IMR-90 (cell line): ENCODE measurements around the gene MYH9. TPM values are rescaled to one million over a fixed set of nuclear protein-coding genes. Genes with fewer than 3 reads are reported as not detected.
"Not testable (repeated sequence)": the region's sequence is repeated elsewhere in the genome, so short reads cannot be mapped to it uniquely, and the experiment has no call there.

ENCODE experiments used
- ATAC-seq: fragments of 200-7000 bp; cut with Tn5 transposase; 2 replicates; pipeline ENCODE4 v1.9.1; 2020; ENCODE audit warnings: low read depth, mild to moderate bottlenecking, moderate library complexity
- BruUV-seq: library from RNA; stranded (reverse); fragments of 400-500 nt; replicated peaks from 2 replicates; lab custom pipeline; 2021; lab: Mats Ljungman, UMichigan
- CTCF ChIA-PET: fragments of 300-600 bp; formaldehyde crosslinking; extraction: SDS; loops from one replicate; lab custom pipeline; 2021; ENCODE audit warnings: antibody characterized with exemption; lab: Yijun Ruan, JAX
- POLR2A ChIA-PET: fragments of 300-600 bp; sonication (Branson Sonifier 250); formaldehyde crosslinking; loops from one replicate; lab custom pipeline; 2022; ENCODE audit warnings: antibody characterized with exemption; ENCODE audit not compliant: unreplicated experiment; lab: Charles Lee
- DNase-seq: peaks from one replicate; pipeline ENCODE4 v3.0.0; 2013
- H2AFZ ChIP-seq: replicated peaks from 2 replicates; pipeline ENCODE3; 2013; ENCODE audit warnings: low read length, mild to moderate bottlenecking; ENCODE audit not compliant: poor library complexity
- H2AK5ac ChIP-seq: 2 replicates; pipeline ENCODE4 v1.6.1; 2013; ENCODE audit warnings: low read depth, low read length, inconsistent platforms
- H2AK9ac ChIP-seq: replicated peaks from 2 replicates; pipeline ENCODE3; 2013; ENCODE audit warnings: mild to moderate bottlenecking, low read depth, low read length, moderate library complexity; ENCODE audit not compliant: poor library complexity
- H2BK120ac ChIP-seq: 2 replicates; pipeline ENCODE4 v1.6.1; 2013; ENCODE audit warnings: low read depth, low read length, inconsistent platforms
- H2BK15ac ChIP-seq: 3 replicates; pipeline ENCODE4 v1.6.1; 2013; ENCODE audit warnings: low read depth, low read length, inconsistent platforms
- H2BK20ac ChIP-seq: 2 replicates; pipeline ENCODE4 v1.6.1; 2013; ENCODE audit warnings: low read depth, mild to moderate bottlenecking, inconsistent platforms, low read length, moderate library complexity
- H2BK5ac ChIP-seq: 2 replicates; pipeline ENCODE4 v1.6.1; 2013; ENCODE audit warnings: mild to moderate bottlenecking, low read depth, low read length, inconsistent platforms; ENCODE audit not compliant: poor library complexity, severe bottlenecking
- H3K14ac ChIP-seq: replicated peaks from 2 replicates; pipeline ENCODE4 v1.6.1; 2013; ENCODE audit warnings: low read depth, low read length, inconsistent platforms
- H3K18ac ChIP-seq: 2 replicates; pipeline ENCODE4 v1.6.1; 2013; ENCODE audit warnings: low read depth, low read length, control low read depth
- H3K23ac ChIP-seq: 2 replicates; pipeline ENCODE4 v1.6.1; 2013; ENCODE audit warnings: low read depth, low read length, inconsistent platforms
- H3K27ac ChIP-seq: 2 replicates; pipeline ENCODE4 v1.5.1; 2013; ENCODE audit warnings: mild to moderate bottlenecking, control low read depth, low read length; ENCODE audit not compliant: insufficient read depth
- H3K27me3 ChIP-seq: 2 replicates; pipeline ENCODE4 v1.6.1; 2013; ENCODE audit warnings: low read length; ENCODE audit not compliant: control insufficient read depth, insufficient read depth
- H3K36me3 ChIP-seq: 2 replicates; pipeline ENCODE4 v1.6.1; 2013; ENCODE audit warnings: low read length, mixed read lengths; ENCODE audit not compliant: control insufficient read depth, insufficient read depth
- H3K4ac ChIP-seq: 2 replicates; pipeline ENCODE4 v1.6.1; 2013; ENCODE audit warnings: low read depth, low read length, inconsistent platforms
- H3K4me1 ChIP-seq: 2 replicates; pipeline ENCODE4 v1.6.1; 2013; ENCODE audit warnings: low read length, mixed read lengths; ENCODE audit not compliant: control insufficient read depth, insufficient read depth
- H3K4me2 ChIP-seq: 2 replicates; pipeline ENCODE4 v1.6.1; 2013; ENCODE audit warnings: low read depth, mild to moderate bottlenecking, control low read depth, low read length, moderate library complexity
- H3K4me3 ChIP-seq: 2 replicates; pipeline ENCODE4 v1.5.1; 2013; ENCODE audit warnings: low read depth, mild to moderate bottlenecking, control low read depth, low read length, moderate library complexity; ENCODE audit not compliant: insufficient read depth
- H3K56ac ChIP-seq: 2 replicates; pipeline ENCODE4 v1.6.1; 2013; ENCODE audit warnings: low read length, inconsistent platforms; ENCODE audit not compliant: insufficient read depth; ENCODE audit errors: extremely low read depth
- H3K79me1 ChIP-seq, 2 experiments: 2 replicates each; pipeline ENCODE4 v1.6.1; 2013; ENCODE audit warnings: low read length in 2 of 2, inconsistent platforms in 1 of 2, low read depth in 1 of 2
- H3K9ac ChIP-seq: 2 replicates; pipeline ENCODE4 v1.6.1; 2013; ENCODE audit warnings: low read depth, low read length, control low read depth
- H3K9me1 ChIP-seq: 2 replicates; pipeline ENCODE4 v1.6.1; 2013; ENCODE audit warnings: low read length, inconsistent platforms; ENCODE audit not compliant: insufficient read depth
- H3K9me3 ChIP-seq: 2 replicates; pipeline ENCODE4 v1.6.1; 2013; ENCODE audit warnings: low read length; ENCODE audit not compliant: control insufficient read depth, insufficient read depth
- H4K20me1 ChIP-seq: 2 replicates; pipeline ENCODE4 v1.6.1; 2013; ENCODE audit warnings: low read length, inconsistent platforms; ENCODE audit not compliant: insufficient read depth
- H4K5ac ChIP-seq: 2 replicates; pipeline ENCODE4 v1.6.1; 2013; ENCODE audit warnings: mild to moderate bottlenecking, low read depth, low read length, control low read depth
- H4K8ac ChIP-seq, 2 experiments: 2 replicates each; pipeline ENCODE4 v1.6.1; 2013; ENCODE audit warnings: low read depth in 2 of 2, low read length in 2 of 2, control low read depth in 1 of 2, inconsistent platforms in 1 of 2
- H4K91ac ChIP-seq: 2 replicates; pipeline ENCODE4 v1.6.1; 2013; ENCODE audit warnings: low read depth, low read length, inconsistent platforms; ENCODE audit not compliant: insufficient read depth
- CEBPB ChIP-seq: IDR thresholded peaks from 2 replicates; pipeline ENCODE4 v1.6.1; 2012; ENCODE audit warnings: low read depth, low read length, improper control_type of control experiment
- WGBS, 2 experiments: methylation state at CpG; one replicate each; pipeline versions ENCODE4 v1.1.5 to v1.1.7; 2013; ENCODE audit warnings: missing lambda C conversion rate in 2 of 2; ENCODE audit not compliant: insufficient read length in 1 of 2; ENCODE audit errors: extremely low coverage in 2 of 2; 5-methylcytosine and 5-hydroxymethylcytosine counted together
- dilution Hi-C: fragments of 300-500 bp; cut with HindIII; formaldehyde crosslinking; loops from one replicate; pipeline ENCODE4 v1.14.3; 2018; ENCODE audit warnings: low sequenced_read_pairs; ENCODE audit not compliant: unreplicated experiment
- in situ Hi-C: fragments of 300-500 bp; cut with MboI; formaldehyde crosslinking; loops from 3 replicates; pipeline ENCODE4 v1.14.3; 2019; ENCODE audit warnings: low sequenced_read_pairs, inconsistent platforms, mixed read lengths
- intact Hi-C: fragments of 100-400 bp; cut with micrococcal nuclease; formaldehyde crosslinking; loops from 2 replicates; pipeline ENCODE4 v1.10.0; 2022
- polyA plus RNA-seq, 3 experiments: library from polyadenylated mRNA; depleted of rRNA; stranded (reverse); fragments of >200 nt; gene quantifications; 2 replicates each; pipeline ENCODE4 v1.2.3, GENCODE V29; 2012; ENCODE audit warnings: low replicate concordance in 1 of 3
- total RNA-seq: library from RNA; depleted of rRNA; stranded (reverse); fragments of >200 nt; gene quantifications from 2 replicates; pipeline ENCODE4 v1.2.3, GENCODE V29; 2012

MYH9 gene
- total and polyA plus RNA-seq, 2 of the 4 experiments (the other 2 are of a cell fraction), result 475 to 554 TPM

DNA sequence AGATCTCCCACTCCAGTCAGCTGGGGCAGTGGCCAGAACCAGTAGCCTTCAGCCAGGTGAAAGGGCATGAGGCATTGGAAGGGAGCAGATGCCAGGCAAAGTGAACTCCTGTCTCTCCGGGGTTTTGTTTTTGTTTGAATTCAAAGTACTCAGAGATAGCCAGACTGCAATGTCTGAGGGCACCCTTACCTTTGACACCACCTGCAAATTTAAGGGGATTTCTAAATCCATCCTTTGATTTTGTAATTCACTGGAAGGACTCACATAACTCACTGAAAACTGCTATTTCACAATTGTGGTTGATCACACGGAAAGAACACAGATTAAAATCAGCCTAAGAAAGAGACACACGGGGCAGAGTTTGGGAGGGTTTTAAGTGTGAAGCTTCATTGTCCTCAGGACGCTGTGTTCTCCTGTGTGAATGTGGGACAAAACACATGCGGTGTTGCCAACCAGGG is 124.5 kb downstream of the MYH9 start:
- H3K23ac ChIP-seq, CTCF ChIA-PET, H4K8ac ChIP-seq, H2BK120ac ChIP-seq, ATAC-seq, H3K9me3 ChIP-seq, H2AK9ac ChIP-seq, H2BK5ac ChIP-seq, H3K14ac ChIP-seq, H3K4ac ChIP-seq, H3K79me1 ChIP-seq, H4K91ac ChIP-seq, H3K9me1 ChIP-seq, H3K9ac ChIP-seq, H2BK20ac ChIP-seq, BruUV-seq, POLR2A ChIA-PET, intact Hi-C loops, H2AK5ac ChIP-seq, H2BK15ac ChIP-seq, H3K27ac ChIP-seq, H3K36me3 ChIP-seq, H3K4me1 ChIP-seq, H3K18ac ChIP-seq, H3K56ac ChIP-seq, H4K5ac ChIP-seq, DNase-seq, H3K4me2 ChIP-seq, H3K4me3 ChIP-seq, H4K20me1 ChIP-seq, H3K27me3 ChIP-seq, H2AFZ ChIP-seq, dilution Hi-C loops, in situ Hi-C loops: not testable (repeated sequence)
- TF ChIP-seq CEBPB, result peak; percentile 32; the same call in 1 of the 2 replicates
- WGBS, 2 experiments, result no CpG with 5 or more reads among the region's 5 CpGs

GRCh38 chr22:36262307-36262706 is 125.5 kb downstream of the MYH9 start:
- H3K27ac ChIP-seq, H3K36me3 ChIP-seq, H3K9ac ChIP-seq, H3K79me1 ChIP-seq, H3K4ac ChIP-seq, H2BK120ac ChIP-seq, H4K8ac ChIP-seq, H3K9me3 ChIP-seq, H3K23ac ChIP-seq, H2AFZ ChIP-seq, H3K4me2 ChIP-seq, H3K27me3 ChIP-seq, BruUV-seq, DNase-seq, H3K4me3 ChIP-seq, H2AK9ac ChIP-seq, dilution Hi-C loops, intact Hi-C loops, POLR2A ChIA-PET, H4K20me1 ChIP-seq, ATAC-seq, H3K18ac ChIP-seq, H3K9me1 ChIP-seq, H2BK5ac ChIP-seq, H2BK15ac ChIP-seq, H2AK5ac ChIP-seq, H3K14ac ChIP-seq, H4K5ac ChIP-seq, H3K4me1 ChIP-seq, H2BK20ac ChIP-seq, H4K91ac ChIP-seq, CTCF ChIA-PET, H3K56ac ChIP-seq, in situ Hi-C loops: not testable (repeated sequence)
- 100% methylated on average over 1 of the region's 3 CpGs; no CpG with 5 or more reads in 1 of the 2 experiments for WGBS, 2 experiments
